Astrocyte (in vitro differentiated cells and primary cell): ENCODE measurements around the gene DGKQ. TPM values are rescaled to one million over a fixed set of nuclear protein-coding genes. Genes with fewer than 3 reads are reported as not detected.
A peak's percentile ranks its signal among the peaks of the same experiment; 100 is the strongest.
"Not testable (repeated sequence)": the region's sequence is repeated elsewhere in the genome, so short reads cannot be mapped to it uniquely, and the experiment has no call there.

Experiments used
- DNase-seq: peaks from one replicate; pipeline ENCODE4 v3.0.0-alpha.2; 2010; ENCODE audit warnings: low read depth
- FAIRE-seq: peaks from 2 replicates; lab custom pipeline; 2011; peaks lifted over from hg19 to GRCh38; lab: Jason Lieb, UNC
- H2AFZ ChIP-seq: 2 replicates; pipeline ENCODE4 v1.6.0; 2012; ENCODE audit warnings: low read depth, low read length, inconsistent platforms
- H3K27ac ChIP-seq: 2 replicates; pipeline ENCODE4 v1.5.1; 2011; ENCODE audit warnings: low read depth, low read length, inconsistent platforms
- H3K27me3 ChIP-seq: 2 replicates; pipeline ENCODE4 v1.6.0; 2011; ENCODE audit warnings: low read length, inconsistent platforms; ENCODE audit not compliant: insufficient read depth
- H3K36me3 ChIP-seq: 2 replicates; pipeline ENCODE4 v1.5.1; 2011; ENCODE audit warnings: low read length, inconsistent platforms; ENCODE audit not compliant: insufficient read depth
- H3K4me1 ChIP-seq: 2 replicates; pipeline ENCODE4 v1.5.1; 2011; ENCODE audit warnings: low read length, inconsistent platforms; ENCODE audit not compliant: insufficient read depth
- H3K4me2 ChIP-seq: 2 replicates; pipeline ENCODE4 v1.6.0; 2012; ENCODE audit warnings: low read length, inconsistent platforms
- H3K4me3 ChIP-seq: 2 replicates; pipeline ENCODE4 v1.5.1; 2011; ENCODE audit warnings: low read depth, mild to moderate bottlenecking, low read length, inconsistent platforms; ENCODE audit not compliant: insufficient read depth
- H3K79me2 ChIP-seq: 2 replicates; pipeline ENCODE4 v1.6.0; 2012; ENCODE audit warnings: mild to moderate bottlenecking, low read length, inconsistent platforms; ENCODE audit not compliant: insufficient read depth
- H3K9ac ChIP-seq: 2 replicates; pipeline ENCODE4 v1.6.0; 2012; ENCODE audit warnings: mild to moderate bottlenecking, low read length, inconsistent platforms
- H3K9me3 ChIP-seq: 2 replicates; pipeline ENCODE4 v1.5.1; 2012; ENCODE audit warnings: low read depth, mild to moderate bottlenecking, low read length, inconsistent platforms; ENCODE audit not compliant: insufficient read depth
- H4K20me1 ChIP-seq: 2 replicates; pipeline ENCODE4 v1.6.0; 2012; ENCODE audit warnings: low read length, inconsistent platforms; ENCODE audit not compliant: insufficient read depth
- H3K27ac Mint-ChIP-seq: one replicate; pipeline ENCODE4 v1.8.0; 2021; ENCODE audit warnings: mild to moderate bottlenecking, mixed read lengths; ENCODE audit not compliant: unreplicated experiment
- H3K27me3 Mint-ChIP-seq: one replicate; pipeline ENCODE4 v1.8.0; 2021; ENCODE audit warnings: low read depth, mixed read lengths; ENCODE audit not compliant: unreplicated experiment
- H3K36me3 Mint-ChIP-seq: one replicate; pipeline ENCODE4 v1.8.0; 2021; ENCODE audit warnings: low read depth, mixed read lengths; ENCODE audit not compliant: unreplicated experiment
- H3K4me1 Mint-ChIP-seq: one replicate; pipeline ENCODE4 v1.8.0; 2021; ENCODE audit warnings: low read depth, mixed read lengths; ENCODE audit not compliant: unreplicated experiment
- H3K4me3 Mint-ChIP-seq: one replicate; pipeline ENCODE4 v1.8.0; 2021; ENCODE audit warnings: mild to moderate bottlenecking, moderate library complexity, mixed read lengths; ENCODE audit not compliant: unreplicated experiment
- H3K9me3 Mint-ChIP-seq: one replicate; pipeline ENCODE4 v1.8.0; 2021; ENCODE audit warnings: mild to moderate bottlenecking, mixed read lengths; ENCODE audit not compliant: unreplicated experiment
- EZH2 ChIP-seq: IDR thresholded peaks from 2 replicates; pipeline ENCODE4 v1.6.1; 2012; ENCODE audit warnings: mild to moderate bottlenecking, low read length, inconsistent platforms; ENCODE audit not compliant: insufficient read depth
- total RNA-seq: library from RNA; stranded (reverse); gene quantifications from 2 replicates; pipeline ENCODE4 v1.2.1, GENCODE V29; 2021
- TF ChIP-seq, protein P1 (sequence below): IDR thresholded peaks from 2 replicates; pipeline ENCODE4 v1.5.1; 2011; ENCODE audit warnings: low read depth, mild to moderate bottlenecking, inconsistent platforms, low read length, moderate library complexity; ENCODE audit not compliant: insufficient read depth

Gene DGKQ
- total RNA-seq, 1 donor from 2014 or later: 19.0 TPM

GRCh38 chr4:930827-931193 is 42.6 kb downstream of the DGKQ start:
- H4K20me1 ChIP-seq: peaks cover 47% of the 10 kb centered on the region
- H3K79me2 ChIP-seq: peaks cover 65% of the 10 kb centered on the region
- FAIRE-seq: no peak

DNA sequence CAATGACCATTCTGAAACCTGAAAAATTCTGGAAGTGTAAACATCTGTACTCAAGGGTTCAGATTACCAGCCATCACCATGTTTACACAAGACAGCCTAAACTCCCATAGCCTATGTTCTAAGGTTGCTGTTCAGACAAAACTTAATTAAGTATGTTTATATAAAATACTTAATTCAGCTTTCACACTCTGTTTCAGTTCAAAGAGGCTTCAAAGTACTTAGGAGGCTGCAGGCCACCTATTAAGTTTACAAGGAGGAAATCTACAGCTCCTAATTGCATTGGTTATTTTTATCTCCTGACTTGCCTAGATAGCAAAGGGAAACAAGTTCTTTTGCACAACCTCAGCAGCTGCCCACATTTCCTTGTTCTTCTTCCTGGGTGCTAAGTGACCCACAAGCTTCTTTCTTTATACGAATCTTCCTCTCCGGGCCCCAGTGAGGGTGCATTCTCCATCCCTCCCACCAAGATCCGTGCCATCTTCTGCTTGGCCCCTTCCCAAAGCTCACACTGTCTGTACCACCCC is 43.3 kb downstream of the DGKQ start:
- Mint-ChIP-seq H3K36me3 (no peaks in the 10 kb centered on the region), H3K4me3 (peak overlapping the region; percentile 98), H3K27me3 (no peaks in the 10 kb centered on the region), H3K27ac (peak overlapping the region; percentile 81), H3K4me1 (peaks cover 26% of the 10 kb centered on the region), H3K9me3 (no peaks in the 10 kb centered on the region)
- Histone ChIP-seq H3K27me3 (no peaks in the 10 kb centered on the region), H3K36me3 (no peaks in the 10 kb centered on the region), H4K20me1 (peaks cover 54% of the 10 kb centered on the region), H3K4me1 (peaks cover 25% of the 10 kb centered on the region), H3K4me3 (no peak overlapping the region), H3K27ac (peak overlapping the region; percentile 89), H2AFZ (no peak overlapping the region), H3K4me2 (peak overlapping the region; percentile 99), H3K9ac (peak overlapping the region; percentile 98), H3K9me3 (no peaks in the 10 kb centered on the region), H3K79me2 (peaks cover 73% of the 10 kb centered on the region)
- FAIRE-seq (no peak), DNase-seq (no peak)
- TF ChIP-seq, protein P1, sequence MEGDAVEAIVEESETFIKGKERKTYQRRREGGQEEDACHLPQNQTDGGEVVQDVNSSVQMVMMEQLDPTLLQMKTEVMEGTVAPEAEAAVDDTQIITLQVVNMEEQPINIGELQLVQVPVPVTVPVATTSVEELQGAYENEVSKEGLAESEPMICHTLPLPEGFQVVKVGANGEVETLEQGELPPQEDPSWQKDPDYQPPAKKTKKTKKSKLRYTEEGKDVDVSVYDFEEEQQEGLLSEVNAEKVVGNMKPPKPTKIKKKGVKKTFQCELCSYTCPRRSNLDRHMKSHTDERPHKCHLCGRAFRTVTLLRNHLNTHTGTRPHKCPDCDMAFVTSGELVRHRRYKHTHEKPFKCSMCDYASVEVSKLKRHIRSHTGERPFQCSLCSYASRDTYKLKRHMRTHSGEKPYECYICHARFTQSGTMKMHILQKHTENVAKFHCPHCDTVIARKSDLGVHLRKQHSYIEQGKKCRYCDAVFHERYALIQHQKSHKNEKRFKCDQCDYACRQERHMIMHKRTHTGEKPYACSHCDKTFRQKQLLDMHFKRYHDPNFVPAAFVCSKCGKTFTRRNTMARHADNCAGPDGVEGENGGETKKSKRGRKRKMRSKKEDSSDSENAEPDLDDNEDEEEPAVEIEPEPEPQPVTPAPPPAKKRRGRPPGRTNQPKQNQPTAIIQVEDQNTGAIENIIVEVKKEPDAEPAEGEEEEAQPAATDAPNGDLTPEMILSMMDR: no peak
- TF ChIP-seq EZH2: no peak

More at GRCh38 chr4:930827-931193, 42.6 kb downstream of the DGKQ start:
- Mint-ChIP-seq H3K27me3 (no peaks in the 10 kb centered on the region), H3K27ac (peak overlapping the region; percentile 81), H3K9me3 (no peaks in the 10 kb centered on the region), H3K4me1 (peaks cover 23% of the 10 kb centered on the region), H3K4me3 (peak overlapping the region; percentile 98), H3K36me3 (no peaks in the 10 kb centered on the region)
- Histone ChIP-seq H3K36me3 (no peaks in the 10 kb centered on the region), H3K4me1 (peaks cover 18% of the 10 kb centered on the region), H3K9me3 (no peaks in the 10 kb centered on the region), H3K27me3 (no peaks in the 10 kb centered on the region), H2AFZ (no peak overlapping the region), H3K4me3 (peak overlapping the region; percentile 86), H3K9ac (peak overlapping the region; percentile 98), H3K4me2 (peak overlapping the region; percentile 99), H3K27ac (peak overlapping the region; percentile 89)
- no peak for DNase-seq
- TF ChIP-seq EZH2: no peak
- TF ChIP-seq, protein P1: no peak

GRCh38 chr4:929096-929765 is 44.1 kb downstream of the DGKQ start:
- FAIRE-seq (no peak), DNase-seq (no peak)
- Mint-ChIP-seq H3K4me1 (peaks cover 34% of the 10 kb centered on the region), H3K4me3 (no peak overlapping the region), H3K27me3 (no peaks in the 10 kb centered on the region), H3K36me3 (no peaks in the 10 kb centered on the region), H3K9me3 (no peaks in the 10 kb centered on the region), H3K27ac (no peak overlapping the region)
- Histone ChIP-seq H3K27ac (no peak overlapping the region), H3K27me3 (no peaks in the 10 kb centered on the region), H2AFZ (no peak overlapping the region), H3K4me2 (no peak overlapping the region), H3K4me3 (no peak overlapping the region), H3K79me2 (peaks cover 81% of the 10 kb centered on the region), H4K20me1 (peaks cover 63% of the 10 kb centered on the region), H3K9ac (no peak overlapping the region), H3K36me3 (no peaks in the 10 kb centered on the region), H3K4me1 (peaks cover 32% of the 10 kb centered on the region), H3K9me3 (no peaks in the 10 kb centered on the region)
- no peak for TF ChIP-seq EZH2
- TF ChIP-seq, protein P1: no peak

- not testable (repeated sequence) for H3K4me3 Mint-ChIP-seq, H3K27ac ChIP-seq, H2AFZ ChIP-seq, H3K27me3 ChIP-seq, H3K36me3 ChIP-seq, H3K9ac ChIP-seq, H3K36me3 Mint-ChIP-seq, H3K9me3 ChIP-seq, H3K4me2 ChIP-seq, H3K27ac Mint-ChIP-seq, FAIRE-seq, H3K27me3 Mint-ChIP-seq, H3K9me3 Mint-ChIP-seq, H3K4me3 ChIP-seq, DNase-seq
- Histone ChIP-seq H3K4me1 (peaks cover 30% of the 10 kb centered on the region), H4K20me1 (peaks cover 79% of the 10 kb centered on the region), H3K79me2 (peaks cover 86% of the 10 kb centered on the region)
- H3K4me1 Mint-ChIP-seq: peaks cover 40% of the 10 kb centered on the region
Observed at GRCh38 chr4:927566-927965, 45.8 kb downstream of the DGKQ start.
